BJ (cell line): ENCODE measurements around the gene CTNND1. TPM values are rescaled to one million over a fixed set of nuclear protein-coding genes. Genes with fewer than 3 reads are reported as not detected.

Experiments
- CTCF ChIA-PET: fragments of 350-600 bp; formaldehyde crosslinking; extraction: SDS; loops from one replicate; lab custom pipeline; 2021; ENCODE audit warnings: antibody characterized with exemption, inconsistent platforms; lab: Yijun Ruan, JAX
- POLR2A ChIA-PET: fragments of 300-600 bp; sonication (Branson Sonifier 250); formaldehyde crosslinking; extraction: SDS; loops from one replicate; lab custom pipeline; 2021; ENCODE audit warnings: antibody characterized with exemption; lab: Charles Lee
- DNase-seq: peaks from one replicate; pipeline ENCODE4 v3.0.0-alpha.2; 2011; ENCODE audit warnings: low read depth
- H3K27me3 ChIP-seq: 2 replicates; pipeline ENCODE4 v1.6.0; 2011; ENCODE audit warnings: low read length; ENCODE audit not compliant: control insufficient read depth, insufficient read depth
- H3K36me3 ChIP-seq: 2 replicates; pipeline ENCODE4 v1.5.1; 2011; ENCODE audit warnings: low read length; ENCODE audit not compliant: control insufficient read depth, insufficient read depth
- H3K4me3 ChIP-seq: 2 replicates; pipeline ENCODE4 v1.5.1; 2011; ENCODE audit warnings: low read depth, mild to moderate bottlenecking, control low read depth, low read length
- polyA plus RNA-seq: library from polyadenylated mRNA; depleted of rRNA; stranded (reverse); fragments of >200 nt; gene quantifications from 2 replicates; pipeline ENCODE4 v1.2.3, GENCODE V29; 2011
- TF ChIP-seq, protein P1 (sequence below): IDR thresholded peaks from 2 replicates; pipeline ENCODE4 v1.5.1; 2011; ENCODE audit warnings: low read depth, mild to moderate bottlenecking, control low read depth, inconsistent platforms, low read length, moderate library complexity; ENCODE audit not compliant: insufficient read depth

CTNND1 gene
- polyA plus RNA-seq, 1 experiment: 286 TPM

DNA sequence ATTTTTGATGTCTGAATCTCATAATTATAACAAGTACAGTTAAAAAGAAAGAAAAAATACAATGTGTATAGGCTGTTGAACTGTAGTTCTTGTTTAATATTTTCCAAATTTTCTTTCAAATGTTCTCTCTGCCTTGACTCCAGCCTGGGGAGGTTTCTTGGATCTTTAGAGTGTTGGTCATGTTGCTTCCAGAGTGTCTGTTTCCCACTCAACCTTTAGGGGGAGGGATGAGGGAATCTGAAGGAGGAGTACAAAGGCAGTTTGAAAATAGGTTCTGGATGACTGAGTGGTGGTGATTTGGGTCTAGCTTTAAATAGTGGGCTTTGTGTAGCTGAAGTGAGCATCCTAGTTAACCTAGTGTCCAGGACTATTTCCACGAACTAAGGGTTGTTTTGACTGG is 2.0 kb downstream of the CTNND1 start:
- no peaks in the 10 kb centered on the region for H3K36me3 ChIP-seq
- DNase-seq: no peak
- POLR2A ChIA-PET: no interaction called here
- CTCF ChIA-PET: interaction anchor here (0.7 to 12.1 kb wide), 5 partner anchors 12 to 119 kb away, joined by 3 to 137 read pairs (median 4); partner anchors contain the start of gene BTBD18
- peak overlapping the region; percentile 79 for H3K4me3 ChIP-seq
- TF ChIP-seq, protein P1, sequence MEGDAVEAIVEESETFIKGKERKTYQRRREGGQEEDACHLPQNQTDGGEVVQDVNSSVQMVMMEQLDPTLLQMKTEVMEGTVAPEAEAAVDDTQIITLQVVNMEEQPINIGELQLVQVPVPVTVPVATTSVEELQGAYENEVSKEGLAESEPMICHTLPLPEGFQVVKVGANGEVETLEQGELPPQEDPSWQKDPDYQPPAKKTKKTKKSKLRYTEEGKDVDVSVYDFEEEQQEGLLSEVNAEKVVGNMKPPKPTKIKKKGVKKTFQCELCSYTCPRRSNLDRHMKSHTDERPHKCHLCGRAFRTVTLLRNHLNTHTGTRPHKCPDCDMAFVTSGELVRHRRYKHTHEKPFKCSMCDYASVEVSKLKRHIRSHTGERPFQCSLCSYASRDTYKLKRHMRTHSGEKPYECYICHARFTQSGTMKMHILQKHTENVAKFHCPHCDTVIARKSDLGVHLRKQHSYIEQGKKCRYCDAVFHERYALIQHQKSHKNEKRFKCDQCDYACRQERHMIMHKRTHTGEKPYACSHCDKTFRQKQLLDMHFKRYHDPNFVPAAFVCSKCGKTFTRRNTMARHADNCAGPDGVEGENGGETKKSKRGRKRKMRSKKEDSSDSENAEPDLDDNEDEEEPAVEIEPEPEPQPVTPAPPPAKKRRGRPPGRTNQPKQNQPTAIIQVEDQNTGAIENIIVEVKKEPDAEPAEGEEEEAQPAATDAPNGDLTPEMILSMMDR: peak; percentile 53
- no peaks in the 10 kb centered on the region for H3K27me3 ChIP-seq

- POLR2A ChIA-PET: interaction anchor here (0.7 kb wide), 1 partner anchor 298 kb away, joined by 3 read pairs; no protein-coding TSS in a partner anchor
- Histone ChIP-seq H3K36me3 (no peaks in the 10 kb centered on the region), H3K4me3 (peak overlapping the region; percentile 79), H3K27me3 (no peaks in the 10 kb centered on the region)
- CTCF ChIA-PET: interaction anchor here (0.9 to 12.1 kb wide), 7 partner anchors 11 to 119 kb away, joined by 3 to 137 read pairs (median 5); partner anchors contain the start of gene BTBD18
- no peak for DNase-seq
- TF ChIP-seq, protein P1: no peak
These were observed 2.4 kb downstream of the CTNND1 start for GRCh38 chr11:57764021-57764420.

DNA sequence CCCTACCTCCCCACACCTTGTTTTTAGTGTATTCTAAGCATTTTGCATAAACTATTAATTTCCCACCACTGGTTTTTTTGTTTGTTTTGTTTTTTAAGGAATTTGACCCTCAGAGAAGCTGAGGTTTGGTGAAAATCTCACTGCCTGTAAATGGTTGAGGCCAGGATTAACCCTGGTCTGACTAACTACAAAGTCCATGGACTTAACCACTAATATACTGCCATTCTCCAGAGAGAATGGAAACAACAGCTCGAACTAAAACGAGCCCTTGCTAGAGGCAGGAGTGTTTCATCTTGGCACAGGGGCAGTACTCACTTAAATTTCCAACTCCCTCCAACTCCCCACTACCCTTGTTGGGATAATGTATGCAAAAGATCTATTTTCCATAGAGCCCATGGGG is 3.0 kb downstream of the CTNND1 start:
- no peaks in the 10 kb centered on the region for H3K36me3 ChIP-seq
- POLR2A ChIA-PET: interaction anchor here (0.6 to 0.7 kb wide), 2 partner anchors 23 to 297 kb away, joined by 3 read pairs; partner anchors contain the start of gene SELENOH
- no peak for DNase-seq
- TF ChIP-seq, protein P1: no peak
- CTCF ChIA-PET: interaction anchor here (0.9 to 12.1 kb wide), 8 partner anchors 10 to 120 kb away, joined by 3 to 137 read pairs (median 4); partner anchors contain the start of gene BTBD18
- peak overlapping the region; percentile 79 for H3K4me3 ChIP-seq
- no peaks in the 10 kb centered on the region for H3K27me3 ChIP-seq

DNA sequence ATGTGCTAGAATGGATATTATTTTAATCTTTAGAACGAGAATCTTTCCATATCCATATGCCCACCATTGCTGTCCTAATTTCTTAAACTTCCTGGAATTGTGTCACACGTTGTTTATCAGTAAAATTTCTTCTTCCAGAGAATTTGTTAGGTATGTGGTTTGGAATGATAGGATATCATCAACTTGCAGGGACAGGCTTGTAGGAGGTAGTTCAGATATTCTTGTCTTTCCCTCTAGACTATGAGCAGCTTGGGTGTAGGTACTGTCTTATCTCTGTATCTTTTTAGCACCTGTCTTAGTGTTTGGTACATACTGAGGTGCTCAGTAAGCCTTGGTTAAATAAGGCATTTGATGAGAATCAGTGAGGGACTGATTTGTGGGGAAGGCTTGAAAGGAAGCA is 3.4 kb downstream of the CTNND1 start:
- CTCF ChIA-PET: interaction anchor here (0.9 to 12.1 kb wide), 6 partner anchors 10 to 36 kb away, joined by 3 to 137 read pairs (median 5); partner anchors contain the start of gene BTBD18
- DNase-seq: no peak

DNA sequence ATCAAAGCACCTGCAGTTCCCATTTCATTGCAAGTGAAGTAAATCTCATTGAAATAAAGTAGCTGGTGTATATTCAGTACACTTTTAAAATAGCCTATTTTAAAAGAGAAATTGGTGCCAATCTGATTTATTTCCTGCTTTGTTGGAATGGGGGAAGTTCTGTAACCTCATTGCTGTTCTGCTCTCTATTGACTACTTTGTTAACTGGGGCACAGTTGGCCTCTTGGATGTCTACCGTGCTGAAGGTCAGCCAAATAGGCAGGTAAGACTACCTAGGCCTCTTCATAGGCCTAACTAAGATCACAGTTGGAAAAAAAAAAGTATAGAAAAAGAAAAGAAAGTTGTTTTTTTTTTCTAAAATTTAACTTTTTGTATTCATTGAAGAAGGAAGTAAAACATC is 9.2 kb downstream of the CTNND1 start:
- ChIA-PET CTCF (interaction anchor here (0.6 kb wide), 2 partner anchors 35 to 277 kb away, joined by 3 read pairs; no protein-coding TSS in a partner anchor), POLR2A (no interaction called here)
- Histone ChIP-seq H3K27me3 (no peaks in the 10 kb centered on the region), H3K36me3 (no peaks in the 10 kb centered on the region), H3K4me3 (no peak overlapping the region)
- TF ChIP-seq, protein P1: no peak
- no peak for DNase-seq

More for the DNA sequence above, 3.4 kb downstream of the CTNND1 start:
- Histone ChIP-seq H3K36me3 (no peaks in the 10 kb centered on the region), H3K4me3 (peak overlapping the region; percentile 79; the same call in 1 of the 2 replicates), H3K27me3 (no peaks in the 10 kb centered on the region)
- TF ChIP-seq, protein P1: no peak
- POLR2A ChIA-PET: interaction anchor here (0.6 kb wide), 1 partner anchor 23 kb away, joined by 3 read pairs; the partner anchor contains the start of gene SELENOH
